GM21360 (cell line): Measurements from ENCODE around the gene OPHN1.

Source experiments
- ATAC-seq: cut with Tn5 transposase; IDR thresholded peaks from one replicate; pipeline ENCODE4 v1.9.1; 2021; ENCODE audit warnings: mild to moderate bottlenecking, moderate library complexity; ENCODE audit not compliant: unreplicated experiment

Gene OPHN1

GRCh38 chrX:68254738-68255645, 178.3 kb downstream of the OPHN1 start:
- no peak for ATAC-seq

- ATAC-seq = no peak
Measured at GRCh38 chrX:68252664-68253063, 180.6 kb downstream of the OPHN1 start.

GRCh38 chrX:68249903-68250302, 183.4 kb downstream of the OPHN1 start:
- ATAC-seq = no peak

GRCh38 chrX:68249401-68249831, 183.9 kb downstream of the OPHN1 start:
- no peak for ATAC-seq

GRCh38 chrX:68238568-68238967, 194.7 kb downstream of the OPHN1 start:
- ATAC-seq = no peak

- ATAC-seq = no peak
Measured at GRCh38 chrX:68234171-68234910, 199.0 kb downstream of the OPHN1 start.

GRCh38 chrX:68232206-68232605, 201.1 kb downstream of the OPHN1 start:
- no peak for ATAC-seq

- ATAC-seq = no peak
Measured at GRCh38 chrX:68209008-68209407, 224.3 kb downstream of the OPHN1 start.

- ATAC-seq = no peak
Measured at GRCh38 chrX:68204521-68205038, 228.7 kb downstream of the OPHN1 start.

GRCh38 chrX:68203646-68204045, 229.6 kb downstream of the OPHN1 start:
- ATAC-seq = no peak

- ATAC-seq = no peak
Measured at GRCh38 chrX:68203211-68203610, 230.1 kb downstream of the OPHN1 start.

GRCh38 chrX:68199062-68199848, 234.0 kb downstream of the OPHN1 start:
- no peak for ATAC-seq

- ATAC-seq = peak; percentile 75
Measured at GRCh38 chrX:68196939-68197791, 236.1 kb downstream of the OPHN1 start.

GRCh38 chrX:68195561-68195960, 237.7 kb downstream of the OPHN1 start:
- no peak for ATAC-seq

GRCh38 chrX:68193786-68194185, 239.5 kb downstream of the OPHN1 start:
- ATAC-seq = no peak

- ATAC-seq = no peak
Measured at GRCh38 chrX:68193234-68193633, 240.1 kb downstream of the OPHN1 start.

GRCh38 chrX:68190799-68191198, 242.5 kb downstream of the OPHN1 start:
- no peak for ATAC-seq

GRCh38 chrX:68186552-68187262, 246.6 kb downstream of the OPHN1 start:
- ATAC-seq = no peak

GRCh38 chrX:68185161-68185560, 248.1 kb downstream of the OPHN1 start:
- ATAC-seq = no peak
